ENCODE measurements around the gene VDAC2. TPM values are rescaled to one million over a fixed set of nuclear protein-coding genes. Genes with fewer than 3 reads are reported as not detected.

VDAC2 gene, protein sequence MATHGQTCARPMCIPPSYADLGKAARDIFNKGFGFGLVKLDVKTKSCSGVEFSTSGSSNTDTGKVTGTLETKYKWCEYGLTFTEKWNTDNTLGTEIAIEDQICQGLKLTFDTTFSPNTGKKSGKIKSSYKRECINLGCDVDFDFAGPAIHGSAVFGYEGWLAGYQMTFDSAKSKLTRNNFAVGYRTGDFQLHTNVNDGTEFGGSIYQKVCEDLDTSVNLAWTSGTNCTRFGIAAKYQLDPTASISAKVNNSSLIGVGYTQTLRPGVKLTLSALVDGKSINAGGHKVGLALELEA
- total RNA-seq = 100 to 1,000 TPM; 207 to 229 TPM

DNA sequence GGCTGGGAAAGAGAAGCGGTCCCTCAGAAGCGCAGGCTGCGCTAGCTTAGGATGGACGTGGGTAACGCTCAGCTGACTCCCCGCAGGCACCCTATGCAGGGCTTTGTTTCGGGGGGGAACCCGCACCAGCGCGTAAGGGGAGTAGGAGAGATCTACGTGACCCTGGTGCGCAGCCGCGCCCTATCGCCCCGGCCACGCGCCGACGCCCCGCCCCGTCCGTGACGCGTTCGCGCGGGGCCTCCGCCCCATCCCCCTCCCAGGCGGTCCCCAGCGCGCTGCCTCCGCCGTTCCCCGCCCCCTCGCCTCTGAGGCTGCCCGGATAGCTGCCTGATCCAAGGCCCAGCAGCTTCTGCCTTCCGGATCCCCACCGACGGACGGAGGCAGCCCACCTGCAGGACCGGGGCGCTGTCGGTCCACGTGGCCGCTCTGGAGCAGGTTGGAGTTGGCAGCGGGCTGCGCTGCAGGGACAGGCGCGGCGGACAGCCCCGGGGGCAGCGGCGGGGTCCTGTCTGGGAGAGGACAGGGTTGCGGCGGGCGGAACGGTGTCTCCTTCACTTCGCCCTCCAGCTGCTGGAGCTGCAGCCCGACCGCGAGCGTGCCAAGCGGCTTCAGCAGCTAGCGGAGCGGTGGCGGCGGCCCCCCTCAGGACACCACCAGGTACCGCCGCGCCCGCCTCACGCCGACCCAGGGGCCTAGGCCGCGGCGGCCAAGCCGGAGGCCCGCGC lies at the start of gene VDAC2:
TSS of gene VDAC2 (plus strand) at position 515 of the 725 bp plus-strand sequence. CDS start 363 bp downstream, outside the sequence.
- Mint-ChIP-seq H3K9me3 (no peaks in the 10 kb centered on the region), H3K4me1 (ENCODE audit: low read depth) (peaks cover 47% of the 10 kb centered on the region), H3K27me3 (ENCODE audit: low read depth) (no peaks in the 10 kb centered on the region), H3K36me3 (ENCODE audit: insufficient read depth in 2 of 2) (peaks cover 8 to 19% of the 10 kb centered on the region in 2 donors), H3K4me3 (peak within 1 kb of the TSS; percentile 98 to 100), H3K27ac (peak within 1 kb of the TSS; percentile 100)
- DNase-seq (peak; percentile 95 to 98), ATAC-seq (replicated peaks in 1 of 2) (peak; percentile 91 to 92)

DNA sequence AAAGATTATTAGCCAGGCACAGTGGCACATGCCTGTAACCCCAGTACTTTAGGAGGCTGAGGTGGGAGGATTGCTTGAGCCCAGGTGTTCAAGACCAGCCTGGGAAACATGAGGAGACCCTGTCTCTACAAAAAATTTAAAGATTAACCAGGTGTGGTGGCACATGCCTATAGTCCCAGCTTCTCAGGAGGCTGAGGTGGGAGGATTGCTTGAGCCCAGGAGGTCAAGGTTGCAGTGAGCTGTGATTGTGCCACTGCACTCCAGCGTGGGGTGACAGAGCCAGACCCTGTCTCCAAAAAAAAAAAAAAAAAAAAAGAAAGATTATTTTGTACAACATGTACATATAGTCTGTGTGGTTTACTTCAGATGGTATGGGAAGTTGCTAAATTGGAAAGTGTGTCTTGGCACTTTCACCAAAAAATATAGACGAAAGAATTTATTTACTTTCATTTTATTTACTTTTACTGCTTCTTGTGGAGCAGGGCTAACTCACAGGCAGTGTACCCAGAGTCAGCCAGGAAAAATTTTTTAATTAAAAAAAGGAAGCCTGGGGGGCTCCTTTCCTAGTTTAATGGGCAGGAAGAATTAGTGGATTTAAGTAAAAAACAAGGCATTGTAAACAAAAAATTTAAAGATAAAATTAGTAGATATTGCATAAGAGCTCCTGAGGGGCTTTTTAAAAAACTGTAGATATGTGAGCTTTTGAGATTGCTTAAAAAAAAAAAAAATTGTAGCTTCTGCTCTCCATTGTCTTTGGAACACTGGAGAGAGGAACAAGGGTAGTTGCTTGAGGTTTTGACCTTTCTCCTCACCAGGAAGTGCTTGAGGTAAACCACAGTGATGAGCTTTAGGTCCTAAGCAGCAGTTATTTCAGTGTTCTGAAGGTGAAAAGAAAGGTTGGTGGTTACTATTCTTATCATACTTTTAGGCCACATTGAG lies 44.6 kb upstream of the VDAC2 start:
- DNase-seq (peak; percentile 14 to 25), ATAC-seq (replicated peaks in 1 of 2) (peak; percentile 82 to 91)
- Mint-ChIP-seq H3K4me3 (peak overlapping the region; percentile 65 to 67), H3K27me3 (ENCODE audit: low read depth) (no peaks in the 10 kb centered on the region), H3K4me1 (ENCODE audit: low read depth) (peaks cover 40% of the 10 kb centered on the region), H3K9me3 (no peaks in the 10 kb centered on the region), H3K36me3 (ENCODE audit: insufficient read depth in 2 of 2) (peaks cover 4 to 18% of the 10 kb centered on the region in 2 donors), H3K27ac (peak overlapping the region; percentile 83)

GRCh38 chr10:75166623-75166972 lies 44.0 kb upstream of the VDAC2 start:
- H3K4me3 Mint-ChIP-seq = peak overlapping the region; percentile 65
- H3K4me1 Mint-ChIP-seq (ENCODE audit: low read depth) = peaks cover 40% of the 10 kb centered on the region
- H3K27ac Mint-ChIP-seq = peak overlapping the region; percentile 83
- ATAC-seq (replicated peaks in 1 of 2) = no peak
- no peak for DNase-seq
- H3K27me3 Mint-ChIP-seq (ENCODE audit: low read depth) = no peaks in the 10 kb centered on the region
- peaks cover 4 to 16% of the 10 kb centered on the region in 2 donors for H3K36me3 Mint-ChIP-seq (ENCODE audit: insufficient read depth in 2 of 2)
- no peaks in the 10 kb centered on the region for H3K9me3 Mint-ChIP-seq

DNA sequence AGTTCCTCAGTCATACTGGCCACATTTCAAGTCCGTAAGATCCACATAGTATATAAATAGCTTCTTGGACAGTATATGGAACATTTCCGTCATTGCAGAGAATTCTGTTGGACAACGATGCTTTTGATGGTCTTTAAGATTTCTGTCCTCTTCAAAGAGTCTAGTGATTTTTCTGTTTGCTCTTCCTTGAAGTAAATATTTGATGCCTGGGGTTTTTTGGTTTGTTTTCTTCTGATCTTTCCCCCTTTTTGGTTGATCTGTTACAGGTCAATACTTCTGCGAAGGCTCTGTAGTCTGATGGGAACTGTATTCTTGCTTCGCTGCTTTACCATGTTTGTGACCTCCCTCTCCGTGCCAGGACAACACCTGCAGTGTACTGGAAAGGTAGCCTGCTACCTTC lies 42.3 kb upstream of the VDAC2 start:
- no peak overlapping the region for H3K4me3 Mint-ChIP-seq

GRCh38 chr10:75170215-75170614 lies 40.4 kb upstream of the VDAC2 start:
- DNase-seq = no peak
- no peak overlapping the region for H3K4me3 Mint-ChIP-seq
- H3K36me3 Mint-ChIP-seq (ENCODE audit: insufficient read depth in 2 of 2) = peaks cover 4 to 13% of the 10 kb centered on the region in 2 donors
- ATAC-seq (replicated peaks in 1 of 2) = no peak
- no peaks in the 10 kb centered on the region for H3K9me3 Mint-ChIP-seq
- H3K27me3 Mint-ChIP-seq (ENCODE audit: low read depth) = no peaks in the 10 kb centered on the region
- H3K4me1 Mint-ChIP-seq (ENCODE audit: low read depth) = peaks cover 35% of the 10 kb centered on the region
- H3K27ac Mint-ChIP-seq = no peak overlapping the region

More for the DNA sequence above, 42.3 kb upstream of the VDAC2 start:
- Mint-ChIP-seq H3K27ac (peak overlapping the region; percentile 79), H3K27me3 (ENCODE audit: low read depth) (no peaks in the 10 kb centered on the region), H3K4me1 (ENCODE audit: low read depth) (peaks cover 40% of the 10 kb centered on the region), H3K9me3 (no peaks in the 10 kb centered on the region), H3K36me3 (ENCODE audit: insufficient read depth in 2 of 2) (peaks cover 4 to 19% of the 10 kb centered on the region in 2 donors)
- ATAC-seq (replicated peaks in 1 of 2) (no peak), DNase-seq (no peak)

- ATAC-seq (replicated peaks in 1 of 2) = no peak
- no peak for DNase-seq
- Mint-ChIP-seq H3K27ac (no peak overlapping the region), H3K9me3 (no peaks in the 10 kb centered on the region), H3K4me1 (ENCODE audit: low read depth) (peaks cover 10% of the 10 kb centered on the region), H3K4me3 (no peak overlapping the region), H3K27me3 (ENCODE audit: low read depth) (no peaks in the 10 kb centered on the region), H3K36me3 (ENCODE audit: insufficient read depth in 2 of 2) (peaks cover 0 to 12% of the 10 kb centered on the region in 2 donors)
Measured at GRCh38 chr10:75175046-75175445, 35.5 kb upstream of the VDAC2 start.

DNA sequence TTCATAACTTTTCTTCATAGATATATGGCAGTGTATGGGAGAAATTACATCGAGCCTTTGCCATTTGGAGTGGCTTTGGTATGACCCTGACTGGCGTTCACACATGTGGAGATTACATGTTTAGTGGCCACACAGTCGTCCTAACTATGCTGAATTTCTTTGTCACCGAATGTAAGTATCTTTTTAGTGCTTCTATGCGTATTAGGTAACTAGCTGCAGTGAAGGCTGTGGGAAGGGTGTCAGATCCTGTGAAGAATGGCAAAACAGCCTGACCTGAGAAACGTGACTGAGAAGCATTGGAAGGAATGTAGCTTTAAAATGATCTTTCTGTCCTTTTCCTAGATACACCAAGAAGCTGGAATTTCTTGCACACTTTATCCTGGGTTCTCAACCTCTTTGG lies 34.5 kb upstream of the VDAC2 start:
- no peak overlapping the region for H3K27ac Mint-ChIP-seq
- H3K9me3 Mint-ChIP-seq = no peaks in the 10 kb centered on the region
- ATAC-seq (replicated peaks in 1 of 2) = no peak
- H3K36me3 Mint-ChIP-seq (ENCODE audit: insufficient read depth in 2 of 2) = peaks cover 0 to 12% of the 10 kb centered on the region in 2 donors
- DNase-seq = no peak
- no peak overlapping the region for H3K4me3 Mint-ChIP-seq
- H3K4me1 Mint-ChIP-seq (ENCODE audit: low read depth) = peaks cover 20% of the 10 kb centered on the region
- no peaks in the 10 kb centered on the region for H3K27me3 Mint-ChIP-seq (ENCODE audit: low read depth)

GRCh38 chr10:75176736-75177135 lies 33.9 kb upstream of the VDAC2 start:
- DNase-seq (no peak), ATAC-seq (replicated peaks in 1 of 2) (no peak)
- Mint-ChIP-seq H3K4me3 (no peak overlapping the region), H3K27me3 (ENCODE audit: low read depth) (no peaks in the 10 kb centered on the region), H3K9me3 (no peaks in the 10 kb centered on the region), H3K4me1 (ENCODE audit: low read depth) (peaks cover 26% of the 10 kb centered on the region), H3K27ac (no peak overlapping the region), H3K36me3 (ENCODE audit: insufficient read depth in 2 of 2) (peaks cover 0 to 12% of the 10 kb centered on the region in 2 donors)

DNA sequence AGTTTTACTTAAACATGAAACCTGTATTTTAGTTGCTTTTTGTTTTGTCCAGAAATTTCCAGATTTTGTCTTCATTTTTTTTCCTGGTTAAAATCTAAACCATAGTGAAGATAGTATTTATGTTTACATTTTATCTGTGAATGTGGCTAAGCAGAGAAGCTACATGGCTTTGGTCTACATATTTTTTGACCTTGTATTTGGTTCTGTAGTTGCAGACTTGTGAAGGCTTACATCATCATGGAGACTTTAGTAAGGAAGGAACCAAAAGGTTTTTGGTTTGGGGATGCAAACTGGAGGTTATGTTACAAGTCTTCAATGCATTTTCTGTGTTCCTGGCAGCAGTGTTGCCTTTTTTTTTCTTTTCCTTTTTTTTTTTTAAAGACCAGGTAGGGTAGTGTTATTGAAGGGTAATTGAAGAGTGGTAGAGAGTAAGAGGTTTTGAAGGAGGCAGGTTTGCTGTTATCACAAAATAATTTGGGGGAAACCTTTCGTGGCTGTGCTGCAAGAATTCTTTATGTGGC lies 30.9 kb upstream of the VDAC2 start:
- H3K27ac Mint-ChIP-seq = peak overlapping the region; percentile 83
- H3K27me3 Mint-ChIP-seq (ENCODE audit: low read depth) = no peaks in the 10 kb centered on the region
- no peaks in the 10 kb centered on the region for H3K9me3 Mint-ChIP-seq
- peak overlapping the region; percentile 40 to 61 for H3K4me3 Mint-ChIP-seq
- DNase-seq (no peak), ATAC-seq (replicated peaks in 1 of 2) (no peak)
- H3K4me1 Mint-ChIP-seq (ENCODE audit: low read depth) = peaks cover 26% of the 10 kb centered on the region
- H3K36me3 Mint-ChIP-seq (ENCODE audit: insufficient read depth in 2 of 2) = peaks cover 0 to 11% of the 10 kb centered on the region in 2 donors

- Mint-ChIP-seq H3K27me3 (ENCODE audit: low read depth) (no peaks in the 10 kb centered on the region), H3K4me1 (ENCODE audit: low read depth) (peaks cover 29% of the 10 kb centered on the region), H3K4me3 (peak overlapping the region in 1 of 2 donors; percentile 27), H3K27ac (no peak overlapping the region), H3K9me3 (no peaks in the 10 kb centered on the region), H3K36me3 (ENCODE audit: insufficient read depth in 2 of 2) (peaks cover 0 to 11% of the 10 kb centered on the region in 2 donors)
- ATAC-seq (replicated peaks in 1 of 2) (peak in 1 of 2 donors; percentile 64), DNase-seq (no peak)
Measured at GRCh38 chr10:75180592-75180991, 30.0 kb upstream of the VDAC2 start.

GRCh38 chr10:75181073-75181472 lies 29.5 kb upstream of the VDAC2 start:
- Mint-ChIP-seq H3K4me3 (peak overlapping the region in 1 of 2 donors; percentile 27), H3K9me3 (no peaks in the 10 kb centered on the region), H3K4me1 (ENCODE audit: low read depth) (peaks cover 34% of the 10 kb centered on the region), H3K36me3 (ENCODE audit: insufficient read depth in 2 of 2) (peaks cover 0 to 8% of the 10 kb centered on the region in 2 donors), H3K27me3 (ENCODE audit: low read depth) (no peaks in the 10 kb centered on the region), H3K27ac (no peak overlapping the region)
- ATAC-seq (replicated peaks in 1 of 2) = peak; percentile 56 to 72
- DNase-seq = no peak

- H3K4me3 Mint-ChIP-seq = no peak overlapping the region
- no peaks in the 10 kb centered on the region for H3K27me3 Mint-ChIP-seq (ENCODE audit: low read depth)
- no peak for ATAC-seq (replicated peaks in 1 of 2)
- H3K9me3 Mint-ChIP-seq = no peaks in the 10 kb centered on the region
- peaks cover 0 to 2% of the 10 kb centered on the region in 2 donors for H3K36me3 Mint-ChIP-seq (ENCODE audit: insufficient read depth in 2 of 2)
- peaks cover 29% of the 10 kb centered on the region for H3K4me1 Mint-ChIP-seq (ENCODE audit: low read depth)
- DNase-seq = no peak
- peak overlapping the region; percentile 76 for H3K27ac Mint-ChIP-seq
Measured at GRCh38 chr10:75186310-75186709, 24.3 kb upstream of the VDAC2 start.

Measured in activated T-cell treated with anti-CD3 and anti-CD28 coated beads, Interleukin-2, amount 50 U/mL, for 72 hours (primary cell).